Measurements from ENCODE around the gene NOBOX. TPM values are rescaled to one million over a fixed set of nuclear protein-coding genes. Genes with fewer than 3 reads are reported as not detected.
"Not testable (repeated sequence)": the region's sequence is repeated elsewhere in the genome, so short reads cannot be mapped to it uniquely, and the experiment has no call there.

NOBOX gene
- total RNA-seq, 2 donors from 2014 or later = not detected

DNA sequence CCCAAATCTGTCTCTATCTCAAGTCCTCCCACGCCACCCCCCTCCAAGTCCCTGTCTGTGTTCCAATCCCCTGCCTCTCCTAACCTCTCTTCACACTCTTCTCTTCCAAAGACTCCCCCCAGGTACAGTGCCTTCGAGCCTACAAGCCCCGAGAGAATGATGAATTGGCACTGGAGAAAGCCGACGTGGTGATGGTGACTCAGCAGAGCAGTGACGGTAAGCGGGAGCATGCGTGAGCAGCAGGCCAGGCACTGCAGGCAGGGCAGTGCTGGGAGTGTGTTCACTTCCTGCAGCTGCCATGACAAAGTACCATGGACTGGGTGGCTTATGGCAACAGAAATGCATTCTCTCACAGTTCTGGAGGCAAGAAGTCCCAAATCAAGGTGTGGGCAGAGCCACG is 24.8 kb downstream of the NOBOX start:
- H3K4me3 ChIP-seq = no peak overlapping the region
- 94% methylated on average over 9 of the region's 9 CpGs for WGBS
- DNase-seq (ENCODE audit: low spot score) = no peak
- H3K9me3 ChIP-seq = no peaks in the 10 kb centered on the region
- TF ChIP-seq POLR2AphosphoS5 (IDR thresholded peaks at IDR 0.05) (no peak), POLR2A (IDR thresholded peaks at IDR 0.05) (no peak)
- TF ChIP-seq, protein P1, sequence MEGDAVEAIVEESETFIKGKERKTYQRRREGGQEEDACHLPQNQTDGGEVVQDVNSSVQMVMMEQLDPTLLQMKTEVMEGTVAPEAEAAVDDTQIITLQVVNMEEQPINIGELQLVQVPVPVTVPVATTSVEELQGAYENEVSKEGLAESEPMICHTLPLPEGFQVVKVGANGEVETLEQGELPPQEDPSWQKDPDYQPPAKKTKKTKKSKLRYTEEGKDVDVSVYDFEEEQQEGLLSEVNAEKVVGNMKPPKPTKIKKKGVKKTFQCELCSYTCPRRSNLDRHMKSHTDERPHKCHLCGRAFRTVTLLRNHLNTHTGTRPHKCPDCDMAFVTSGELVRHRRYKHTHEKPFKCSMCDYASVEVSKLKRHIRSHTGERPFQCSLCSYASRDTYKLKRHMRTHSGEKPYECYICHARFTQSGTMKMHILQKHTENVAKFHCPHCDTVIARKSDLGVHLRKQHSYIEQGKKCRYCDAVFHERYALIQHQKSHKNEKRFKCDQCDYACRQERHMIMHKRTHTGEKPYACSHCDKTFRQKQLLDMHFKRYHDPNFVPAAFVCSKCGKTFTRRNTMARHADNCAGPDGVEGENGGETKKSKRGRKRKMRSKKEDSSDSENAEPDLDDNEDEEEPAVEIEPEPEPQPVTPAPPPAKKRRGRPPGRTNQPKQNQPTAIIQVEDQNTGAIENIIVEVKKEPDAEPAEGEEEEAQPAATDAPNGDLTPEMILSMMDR (IDR thresholded peaks at IDR 0.05) = no peak
- intact Hi-C loops (cut with DNase I) = no loop called here
- peaks cover 0 to 7% of the 10 kb centered on the region in 2 donors for H3K36me3 ChIP-seq
- H3K4me1 ChIP-seq (replicated peaks) = no peaks in the 10 kb centered on the region
- no peak overlapping the region for H3K27ac ChIP-seq
- no peaks in the 10 kb centered on the region for H3K27me3 ChIP-seq (replicated peaks; ENCODE audit: insufficient read depth)

DNA sequence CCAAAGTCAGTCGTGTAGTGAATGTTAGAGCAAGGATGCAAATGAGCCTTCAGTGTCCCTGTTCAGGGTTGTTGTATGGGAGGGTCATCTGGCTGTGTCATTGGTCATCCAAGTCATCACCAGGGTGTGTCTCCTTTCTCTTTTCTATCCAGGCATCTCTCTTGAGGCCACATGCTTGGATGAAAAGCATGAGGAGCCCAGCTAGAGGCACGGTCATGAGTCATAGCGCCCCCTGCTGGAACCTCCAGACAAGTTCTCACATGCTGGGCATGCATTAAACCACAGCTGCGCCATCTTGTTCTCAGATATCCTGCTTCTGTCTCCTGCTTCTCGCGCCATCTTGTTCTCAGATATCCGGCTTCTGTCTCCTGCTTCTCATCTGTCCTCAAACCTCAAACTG is 34.3 kb downstream of the NOBOX start:
- intact Hi-C loops (cut with DNase I); DNase-seq (ENCODE audit: low spot score); H3K9me3 ChIP-seq; H3K4me3 ChIP-seq; H3K27ac ChIP-seq; H3K4me1 ChIP-seq (replicated peaks); H3K27me3 ChIP-seq (replicated peaks; ENCODE audit: insufficient read depth); H3K36me3 ChIP-seq: not testable (repeated sequence)
- no CpG with 5 or more reads among the region's 7 CpGs for WGBS

DNA sequence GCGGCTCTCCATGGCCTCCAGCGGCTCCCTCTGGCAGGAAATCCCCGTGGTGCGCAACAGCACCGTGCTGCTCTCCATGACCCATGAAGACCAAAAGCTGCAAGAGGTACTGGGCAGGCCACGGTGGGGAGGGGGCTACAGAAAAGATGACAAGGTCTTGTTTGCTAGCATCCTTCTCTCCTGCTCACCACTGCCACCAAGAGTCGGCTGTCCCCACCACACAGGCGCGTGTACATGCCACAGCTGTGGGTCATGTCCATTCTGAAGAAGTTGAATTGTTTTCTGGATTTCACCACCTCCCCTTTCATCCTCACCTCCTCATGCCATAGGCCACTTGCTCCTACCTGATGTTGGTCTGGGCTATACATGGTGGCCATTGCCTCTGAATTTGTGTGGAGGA is 36.2 kb downstream of the NOBOX start:
- H3K4me3 ChIP-seq; H3K4me1 ChIP-seq (replicated peaks); DNase-seq (ENCODE audit: low spot score); H3K27ac ChIP-seq; H3K9me3 ChIP-seq; H3K27me3 ChIP-seq (replicated peaks; ENCODE audit: insufficient read depth); intact Hi-C loops (cut with DNase I); H3K36me3 ChIP-seq: not testable (repeated sequence)
- WGBS = no CpG with 5 or more reads among the region's 9 CpGs

DNA sequence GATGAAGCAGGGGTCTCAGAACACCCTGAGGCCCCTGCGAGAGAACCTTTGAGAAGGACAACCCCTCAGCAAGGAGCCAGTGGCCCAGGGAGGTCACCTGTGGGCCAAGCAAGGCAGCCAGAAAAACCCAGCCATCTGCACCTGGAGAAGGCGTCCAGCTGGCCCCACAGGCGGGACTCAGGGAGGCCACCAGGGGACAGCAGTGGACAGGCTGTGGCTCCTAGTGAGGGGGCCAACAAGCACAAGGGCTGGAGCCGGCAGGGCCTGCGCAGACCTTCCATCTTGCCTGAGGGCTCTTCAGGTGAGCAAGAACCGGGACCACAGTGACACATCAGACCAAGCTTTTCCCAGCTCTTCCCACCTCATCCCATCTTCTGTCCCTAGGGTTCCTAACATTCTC is 38.0 kb downstream of the NOBOX start:
- H3K9me3 ChIP-seq; H3K27ac ChIP-seq; H3K27me3 ChIP-seq (replicated peaks; ENCODE audit: insufficient read depth); H3K4me1 ChIP-seq (replicated peaks); DNase-seq (ENCODE audit: low spot score); H3K4me3 ChIP-seq; intact Hi-C loops (cut with DNase I); H3K36me3 ChIP-seq: not testable (repeated sequence)
- WGBS = no CpG with 5 or more reads among the region's 6 CpGs

DNA sequence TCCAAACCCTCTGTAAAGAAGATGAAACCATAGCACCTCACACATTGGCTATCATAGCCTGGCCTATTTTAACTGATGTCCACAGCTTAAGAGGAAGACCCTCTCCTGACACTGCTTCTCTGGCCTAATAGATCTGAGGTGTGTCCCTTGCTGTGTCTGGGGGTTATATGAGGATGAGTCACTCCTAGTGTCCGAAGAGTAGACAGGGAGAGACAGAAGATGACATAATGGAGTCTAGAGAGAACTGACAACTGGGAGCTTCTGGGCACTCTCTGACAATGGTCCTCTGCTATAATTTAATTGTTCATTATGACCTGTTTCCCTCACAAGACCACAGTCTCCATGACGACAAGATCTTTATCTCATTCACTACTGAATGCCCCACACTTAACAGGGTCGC is 41.4 kb downstream of the NOBOX start:
- H3K27me3 ChIP-seq (replicated peaks; ENCODE audit: insufficient read depth); DNase-seq (ENCODE audit: low spot score); H3K9me3 ChIP-seq; H3K4me3 ChIP-seq; H3K4me1 ChIP-seq (replicated peaks); H3K27ac ChIP-seq; intact Hi-C loops (cut with DNase I); H3K36me3 ChIP-seq: not testable (repeated sequence)
- no CpG with 5 or more reads among the region's 3 CpGs for WGBS

DNA sequence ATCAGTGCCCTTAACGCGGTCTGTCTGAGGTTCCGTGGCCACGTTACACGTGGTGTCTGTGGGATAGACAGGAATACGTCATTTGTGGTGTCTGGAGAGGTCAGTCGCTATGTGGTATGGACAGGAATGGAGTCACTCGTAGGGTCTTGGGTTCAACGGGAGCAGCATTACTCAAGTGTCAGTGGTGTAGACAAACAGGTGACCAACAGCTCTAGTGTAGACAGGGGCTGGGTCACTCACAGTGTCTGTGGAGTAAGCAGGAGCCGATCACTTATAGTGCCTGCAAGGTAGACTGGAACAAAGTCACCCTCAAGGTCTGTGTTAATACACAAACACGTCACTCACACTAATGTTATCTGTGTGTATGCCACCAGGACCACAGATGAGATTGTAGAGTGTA is 46.6 kb downstream of the NOBOX start:
- H3K36me3 ChIP-seq; H3K9me3 ChIP-seq; DNase-seq (ENCODE audit: low spot score); H3K4me1 ChIP-seq (replicated peaks); H3K4me3 ChIP-seq; H3K27me3 ChIP-seq (replicated peaks; ENCODE audit: insufficient read depth); H3K27ac ChIP-seq; intact Hi-C loops (cut with DNase I): not testable (repeated sequence)
- no CpG with 5 or more reads among the region's 11 CpGs for WGBS

DNA sequence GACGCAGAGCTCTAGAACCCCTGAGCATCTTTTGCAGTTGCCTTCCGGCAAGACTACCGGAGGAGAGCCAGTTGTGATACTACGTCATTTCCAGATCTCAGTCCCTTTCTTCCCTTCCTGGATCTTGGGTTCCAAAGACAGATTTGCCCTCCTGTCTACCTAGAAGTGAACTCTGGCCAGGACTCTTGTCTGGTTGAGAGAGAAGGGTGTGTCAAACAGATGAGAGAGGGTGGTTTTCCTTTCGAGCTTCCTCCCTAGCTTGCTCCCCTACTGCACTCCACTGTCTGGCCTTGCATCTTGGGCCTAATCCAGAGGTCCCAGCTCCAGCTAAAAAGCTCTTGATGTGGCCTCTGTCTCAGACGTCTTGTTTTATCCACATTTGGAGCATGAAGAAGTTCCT is 47.3 kb downstream of the NOBOX start:
- intact Hi-C loops (cut with DNase I); H3K27me3 ChIP-seq (replicated peaks; ENCODE audit: insufficient read depth); H3K4me1 ChIP-seq (replicated peaks); H3K9me3 ChIP-seq; H3K27ac ChIP-seq; H3K36me3 ChIP-seq; DNase-seq (ENCODE audit: low spot score); H3K4me3 ChIP-seq: not testable (repeated sequence)
- no CpG with 5 or more reads among the region's 6 CpGs for WGBS

DNA sequence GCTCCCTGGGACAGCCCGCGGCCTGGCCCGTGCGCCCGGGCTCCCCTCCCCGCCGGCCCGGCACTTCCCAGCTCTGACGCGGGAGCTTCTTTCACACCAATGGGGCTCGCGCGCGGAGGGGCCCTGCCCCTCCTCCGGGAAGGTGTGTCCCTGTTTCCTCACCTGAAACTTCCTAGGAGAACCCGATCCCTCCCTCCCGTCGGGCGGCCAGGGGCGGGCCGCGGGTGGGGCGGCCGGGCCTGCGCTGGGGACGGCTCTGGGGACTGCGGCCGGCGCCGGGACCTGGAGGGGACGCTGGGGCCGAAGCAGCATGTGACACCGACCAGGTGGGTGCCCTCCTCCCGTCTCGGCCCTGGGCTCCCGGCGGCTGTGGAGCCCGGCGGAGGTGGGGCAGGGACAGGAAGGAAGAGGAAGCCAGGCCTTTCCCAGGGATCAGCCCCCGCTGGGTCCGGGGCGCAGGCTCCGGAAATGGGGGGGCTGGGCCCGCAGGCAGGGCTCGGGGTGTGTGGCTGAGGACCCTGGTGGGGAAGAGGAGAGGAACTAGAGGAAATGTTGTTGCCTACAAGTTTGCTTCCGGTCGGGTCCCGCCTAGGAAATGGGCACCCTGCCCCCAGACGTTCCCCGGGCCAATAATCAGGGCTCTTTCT is 48.2 kb downstream of the NOBOX start, which contains the start of gene ARHGEF5:
TSS of gene ARHGEF5 (plus strand) at position 227 of the 647 bp plus-strand sequence. CDS start 7,268 bp downstream, outside the sequence.
- H3K4me3 ChIP-seq; H3K27ac ChIP-seq; DNase-seq (ENCODE audit: low spot score); H3K36me3 ChIP-seq; H3K9me3 ChIP-seq; intact Hi-C loops (cut with DNase I); H3K4me1 ChIP-seq (replicated peaks); H3K27me3 ChIP-seq (replicated peaks; ENCODE audit: insufficient read depth): not testable (repeated sequence)
- no CpG with 5 or more reads among the region's 50 CpGs for WGBS

DNA sequence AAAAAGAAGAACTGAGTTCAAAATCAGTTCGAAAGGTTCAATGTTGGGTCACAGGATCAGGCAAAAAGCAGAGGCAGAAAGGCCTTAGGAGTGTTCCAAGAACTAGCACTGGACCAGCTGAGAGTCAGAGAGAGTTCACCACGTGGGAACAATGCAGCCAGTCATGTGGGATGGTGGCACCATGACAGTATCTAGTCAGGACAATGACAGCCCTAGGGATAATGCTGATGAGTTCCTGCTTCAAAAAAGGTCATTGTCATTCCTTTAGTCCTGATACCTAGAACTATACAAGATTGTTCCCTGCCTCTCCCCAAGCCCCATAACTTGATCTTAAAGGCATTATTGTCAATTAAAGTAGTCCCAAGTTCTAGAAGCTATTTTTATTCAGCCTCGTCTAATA is 51.8 kb downstream of the NOBOX start:
- H3K27me3 ChIP-seq (replicated peaks; ENCODE audit: insufficient read depth); H3K4me1 ChIP-seq (replicated peaks); H3K4me3 ChIP-seq; H3K27ac ChIP-seq; H3K9me3 ChIP-seq; intact Hi-C loops (cut with DNase I); DNase-seq (ENCODE audit: low spot score); H3K36me3 ChIP-seq: not testable (repeated sequence)
- WGBS = 51% methylated on average over 2 of the region's 3 CpGs

DNA sequence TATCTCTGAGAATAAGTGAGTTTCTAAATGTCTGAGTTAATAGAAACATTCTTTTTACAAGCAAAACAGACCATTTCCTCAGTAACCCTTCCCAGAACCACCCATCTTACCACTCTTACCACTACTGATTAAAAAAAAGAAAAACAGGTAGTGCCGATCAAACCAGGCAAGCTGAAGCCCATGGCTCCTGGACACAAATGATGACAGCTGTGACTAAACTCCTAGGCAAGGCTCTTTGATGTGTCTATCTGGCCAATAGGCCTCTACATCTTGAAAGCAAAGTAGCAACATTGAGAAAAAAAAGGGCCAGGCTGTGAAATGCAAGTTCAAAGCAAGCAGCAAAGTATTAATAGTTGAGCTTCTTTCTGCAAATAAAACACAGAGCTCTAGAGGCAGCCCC is 54.9 kb downstream of the NOBOX start:
- H3K4me1 ChIP-seq (replicated peaks); H3K27ac ChIP-seq; intact Hi-C loops (cut with DNase I); H3K4me3 ChIP-seq; DNase-seq (ENCODE audit: low spot score); H3K36me3 ChIP-seq; H3K9me3 ChIP-seq; H3K27me3 ChIP-seq (replicated peaks; ENCODE audit: insufficient read depth): not testable (repeated sequence)
- no CpG with 5 or more reads among the region's 1 CpG for WGBS
